Breast epithelium (tissue), 3 donors: ENCODE measurements around the gene SLC25A19.

ENCODE experiments used
- CTCF ChIP-seq, 3 donors: fragments of 450-650 bp; IDR thresholded peaks; one replicate each; pipeline ENCODE4 v1.5.1; 2016 to 2017; ENCODE audit warnings: antibody characterized with exemption in 3 of 3, mild to moderate bottlenecking in 3 of 3, moderate library complexity in 3 of 3
- POLR2AphosphoS5 ChIP-seq, 3 donors: sonication (generic); formaldehyde crosslinking; IDR thresholded peaks; one replicate each; pipeline ENCODE4 v1.6.1; 2017; ENCODE audit warnings: antibody characterized with exemption in 3 of 3

GRCh38 chr17:75315541-75316243 is 26.5 kb upstream of the SLC25A19 start:
- TF ChIP-seq CTCF (IDR thresholded peaks at IDR 0.05) (no peak), POLR2AphosphoS5 (IDR thresholded peaks at IDR 0.05) (no peak)
